Panc1 (cell line): ENCODE measurements around the gene NLRC5. TPM values are rescaled to one million over a fixed set of nuclear protein-coding genes. Genes with fewer than 3 reads are reported as not detected.

Experiments
- ATAC-seq: fragments of 200-7000 bp; cut with Tn5 transposase; 2 replicates; pipeline ENCODE4 v1.9.1; 2020; ENCODE audit warnings: mild to moderate bottlenecking, moderate library complexity
- BruUV-seq: library from RNA; stranded (reverse); fragments of 400-500 nt; replicated peaks from 2 replicates; lab custom pipeline; 2021; lab: Mats Ljungman, UMichigan
- CTCF ChIA-PET: fragments of 300-600 bp; sonication (Branson Sonifier 250); formaldehyde crosslinking; loops from one replicate; lab custom pipeline; 2022; ENCODE audit warnings: antibody characterized with exemption; lab: Charles Lee
- POLR2A ChIA-PET: fragments of 300-600 bp; sonication (Branson Sonifier 250); formaldehyde crosslinking; loops from one replicate; lab custom pipeline; 2022; ENCODE audit warnings: antibody characterized with exemption; lab: Charles Lee
- DNase-seq: peaks from one replicate; pipeline ENCODE4 v3.0.0-alpha.2; 2010; ENCODE audit warnings: low read depth, low spot score
- H3K27ac ChIP-seq: 2 replicates; pipeline ENCODE4 v1.5.1; 2011; ENCODE audit warnings: mild to moderate bottlenecking, low read length, inconsistent platforms
- H3K27me3 ChIP-seq: fragments of 200-500 bp; sonication (Bioruptor generic); 2 replicates; pipeline ENCODE4 v1.6.0; 2014; ENCODE audit warnings: low read length, inconsistent platforms; ENCODE audit not compliant: control insufficient read depth, insufficient read depth
- H3K36me3 ChIP-seq: fragments of 200-500 bp; sonication (Bioruptor generic); 2 replicates; pipeline ENCODE4 v1.5.1; 2014; ENCODE audit warnings: inconsistent platforms, mild to moderate bottlenecking, low read length, moderate library complexity; ENCODE audit not compliant: control insufficient read depth, insufficient read depth
- H3K4me1 ChIP-seq: 2 replicates; pipeline ENCODE4 v1.5.1; 2011; ENCODE audit warnings: inconsistent platforms, mild to moderate bottlenecking, low read length, moderate library complexity; ENCODE audit not compliant: control insufficient read depth, insufficient read depth
- H3K4me3 ChIP-seq, 2 experiments: 2 replicates each; pipeline ENCODE4 v1.5.1; 2011 to 2012; ENCODE audit warnings: low read depth in 2 of 2, low read length in 2 of 2, mild to moderate bottlenecking in 2 of 2, inconsistent platforms in 1 of 2, moderate library complexity in 1 of 2
- H3K9me3 ChIP-seq: fragments of 200-500 bp; sonication (Bioruptor generic); 2 replicates; pipeline ENCODE4 v1.5.1; 2014; ENCODE audit warnings: low read depth, mild to moderate bottlenecking, inconsistent platforms, low read length, moderate library complexity; ENCODE audit not compliant: control insufficient read depth, insufficient read depth
- POLR2AphosphoS5 ChIP-seq: IDR thresholded peaks from 2 replicates; pipeline ENCODE4 v1.6.1; 2012; ENCODE audit warnings: mild to moderate bottlenecking, low read depth, low read length, moderate library complexity
- REST ChIP-seq, 2 experiments: IDR thresholded peaks; 2 replicates each; pipeline ENCODE4 v1.6.1; 2011 to 2012; ENCODE audit warnings: low read depth in 2 of 2, control low read depth in 1 of 2, low read length in 1 of 2, mild to moderate bottlenecking in 1 of 2, moderate library complexity in 1 of 2; ENCODE audit not compliant: insufficient read depth in 1 of 2
- SIN3A ChIP-seq: IDR thresholded peaks from 2 replicates; pipeline ENCODE4 v1.6.1; 2012; ENCODE audit warnings: low read depth, mild to moderate bottlenecking, low read length, moderate library complexity, borderline replicate concordance; ENCODE audit not compliant: insufficient read depth
- TCF7L2 ChIP-seq: IDR thresholded peaks from 2 replicates; pipeline ENCODE4 v1.6.1; 2011; ENCODE audit warnings: mild to moderate bottlenecking, low read depth, low read length, inconsistent platforms
- in situ Hi-C: cut with HindIII; loops from 2 replicates; pipeline ENCODE4 v1.10.0; 2016; ENCODE audit warnings: low sequenced_read_pairs, low pct_unique_long_range_greater_than_20kb
- intact Hi-C: fragments of 100-400 bp; cut with micrococcal nuclease; formaldehyde crosslinking; loops from one replicate; pipeline ENCODE4 v1.10.0; 2022; ENCODE audit not compliant: unreplicated experiment
- total RNA-seq: library from RNA; stranded (reverse); gene quantifications from one replicate; pipeline ENCODE4 v1.2.1, GENCODE V29; 2021; ENCODE audit not compliant: unreplicated experiment
- TF ChIP-seq, protein P1 (sequence below): fragments of 450-650 bp; IDR thresholded peaks from 2 replicates; pipeline ENCODE4 v1.5.1; 2017; ENCODE audit warnings: mild to moderate bottlenecking

Gene NLRC5
- total RNA-seq, 1 experiment from 2014 or later = 8.8 TPM

DNA sequence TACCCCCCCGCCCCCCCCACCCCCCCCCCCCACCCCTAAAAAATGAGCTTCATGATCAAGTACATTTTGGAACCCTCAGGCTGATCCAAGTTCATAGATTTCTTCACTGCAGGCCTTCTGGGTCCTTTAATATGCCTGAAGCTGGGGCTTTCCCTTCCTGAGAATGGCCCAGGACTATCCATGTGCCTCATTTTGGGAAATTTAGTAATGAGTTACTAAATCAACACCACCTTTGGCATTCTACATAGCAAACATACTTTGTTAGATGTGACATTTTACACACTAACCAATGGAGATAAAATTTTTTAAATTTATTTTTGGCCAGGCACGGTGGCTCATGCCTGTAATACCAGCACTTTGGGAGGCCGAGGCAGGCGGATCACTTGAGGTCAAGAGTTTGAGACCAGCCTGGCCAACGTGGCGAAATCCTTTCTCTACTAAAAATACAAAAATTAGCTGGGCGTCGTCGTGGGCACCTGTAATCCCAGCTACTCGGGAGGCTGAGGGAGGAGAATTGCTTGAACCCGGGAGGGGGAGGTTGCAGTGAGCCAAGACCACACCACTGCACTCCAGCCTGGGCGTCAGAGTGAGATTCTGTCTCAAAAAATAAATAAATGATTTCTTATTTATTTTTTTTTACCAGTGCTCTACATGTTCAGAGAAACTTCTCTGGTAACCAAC lies 43.4 kb upstream of the NLRC5 start:
- Histone ChIP-seq H3K9me3 (no peaks in the 10 kb centered on the region), H3K36me3 (peaks cover 9% of the 10 kb centered on the region), H3K27me3 (no peaks in the 10 kb centered on the region), H3K27ac (no peak overlapping the region), H3K4me1 (no peaks in the 10 kb centered on the region; the same call in 1 of the 2 replicates), H3K4me3 (no peak overlapping the region)
- POLR2A ChIA-PET = no interaction called here
- ATAC-seq = no peak
- in situ Hi-C loops = no loop called here
- no peak for DNase-seq
- no TSS peak for BruUV-seq
- intact Hi-C loops = no loop called here
- CTCF ChIA-PET = interaction anchor here (0.6 kb wide), 1 partner anchor 107 kb away, joined by 3 read pairs; no protein-coding TSS in a partner anchor
- TF ChIP-seq POLR2AphosphoS5 (no peak), SIN3A (no peak), TCF7L2 (no peak), REST (IDR thresholded peaks at IDR 0.05; ENCODE audit: insufficient read depth in 1 of 2, low read depth in 2 of 2, low read length in 1 of 2) (no peak)
- TF ChIP-seq, protein P1, sequence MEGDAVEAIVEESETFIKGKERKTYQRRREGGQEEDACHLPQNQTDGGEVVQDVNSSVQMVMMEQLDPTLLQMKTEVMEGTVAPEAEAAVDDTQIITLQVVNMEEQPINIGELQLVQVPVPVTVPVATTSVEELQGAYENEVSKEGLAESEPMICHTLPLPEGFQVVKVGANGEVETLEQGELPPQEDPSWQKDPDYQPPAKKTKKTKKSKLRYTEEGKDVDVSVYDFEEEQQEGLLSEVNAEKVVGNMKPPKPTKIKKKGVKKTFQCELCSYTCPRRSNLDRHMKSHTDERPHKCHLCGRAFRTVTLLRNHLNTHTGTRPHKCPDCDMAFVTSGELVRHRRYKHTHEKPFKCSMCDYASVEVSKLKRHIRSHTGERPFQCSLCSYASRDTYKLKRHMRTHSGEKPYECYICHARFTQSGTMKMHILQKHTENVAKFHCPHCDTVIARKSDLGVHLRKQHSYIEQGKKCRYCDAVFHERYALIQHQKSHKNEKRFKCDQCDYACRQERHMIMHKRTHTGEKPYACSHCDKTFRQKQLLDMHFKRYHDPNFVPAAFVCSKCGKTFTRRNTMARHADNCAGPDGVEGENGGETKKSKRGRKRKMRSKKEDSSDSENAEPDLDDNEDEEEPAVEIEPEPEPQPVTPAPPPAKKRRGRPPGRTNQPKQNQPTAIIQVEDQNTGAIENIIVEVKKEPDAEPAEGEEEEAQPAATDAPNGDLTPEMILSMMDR = no peak

DNA sequence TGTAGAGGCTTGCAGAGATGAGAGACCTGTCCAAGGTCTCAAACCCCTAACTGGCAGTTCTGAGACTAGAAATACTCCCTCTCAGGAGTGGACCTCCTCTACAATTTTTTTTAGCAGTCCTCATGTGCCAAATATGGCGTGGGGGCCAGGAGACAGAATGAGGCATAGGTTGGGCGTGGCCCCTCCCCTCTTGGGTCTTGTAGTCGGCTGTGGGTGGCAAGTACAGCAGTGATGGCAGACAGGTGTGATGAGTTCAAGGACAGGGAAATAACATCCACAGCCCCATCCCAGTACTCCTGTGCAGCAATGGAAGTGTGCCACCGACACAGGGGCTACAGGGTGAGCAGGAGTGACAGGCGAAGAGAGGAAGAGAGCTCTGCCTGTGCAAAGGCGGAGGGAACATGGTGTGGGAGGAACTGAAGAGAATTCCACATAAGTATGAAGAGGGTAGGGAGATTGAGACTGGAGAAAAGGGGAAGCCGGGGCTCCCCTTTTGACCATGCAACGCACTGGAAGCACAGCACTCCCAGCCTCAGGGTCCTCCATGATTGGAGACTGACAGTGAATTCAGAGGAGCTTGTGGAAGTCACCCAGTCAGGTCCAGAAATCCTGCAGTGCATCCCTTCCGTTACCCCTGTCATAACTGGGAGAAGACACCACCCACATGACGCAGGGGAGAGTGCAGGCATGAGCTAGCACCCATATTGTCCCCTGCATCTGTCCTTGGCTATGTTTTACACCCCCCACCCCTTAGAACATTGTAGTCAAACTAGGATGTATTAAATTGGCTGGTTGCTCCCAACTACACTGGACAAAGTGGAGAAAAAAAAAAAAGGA lies 42.4 kb upstream of the NLRC5 start:
- H3K4me3 ChIP-seq = no peak overlapping the region
- H3K36me3 ChIP-seq = peaks cover 5% of the 10 kb centered on the region
- ChIA-PET CTCF (interaction anchor here (0.6 kb wide), 1 partner anchor 99 kb away, joined by 4 read pairs; no protein-coding TSS in a partner anchor), POLR2A (no interaction called here)
- TF ChIP-seq TCF7L2 = no peak
- ATAC-seq (no peak), DNase-seq (no peak)
- intact Hi-C loops (no loop called here), in situ Hi-C loops (no loop called here)
- no peak overlapping the region for H3K27ac ChIP-seq
- H3K9me3 ChIP-seq = no peaks in the 10 kb centered on the region
- H3K27me3 ChIP-seq = no peaks in the 10 kb centered on the region
- no TSS peak for BruUV-seq
- no peaks in the 10 kb centered on the region; the same call in 1 of the 2 replicates for H3K4me1 ChIP-seq
